Karpas-422 (cell line): ENCODE data around the gene OR8H1. TPM values are rescaled to one million over a fixed set of nuclear protein-coding genes. Genes with fewer than 3 reads are reported as not detected.

Source experiments
- DNase-seq: peaks from one replicate; pipeline ENCODE4 v3.0.0-alpha.2; 2015
- H2AFZ ChIP-seq: fragments of 200-600 bp; sonication (generic); 2 replicates; pipeline ENCODE4 v1.6.1; 2014; ENCODE audit warnings: antibody characterized with exemption, low read length, mixed read lengths
- H3K27ac ChIP-seq: fragments of 200-600 bp; sonication (generic); 2 replicates; pipeline ENCODE4 v1.5.1; 2014; ENCODE audit warnings: mild to moderate bottlenecking, low read length, moderate library complexity
- H3K27me3 ChIP-seq: fragments of 200-600 bp; sonication (generic); 2 replicates; pipeline ENCODE4 v1.6.1; 2014; ENCODE audit warnings: low read length, mixed read lengths
- H3K36me3 ChIP-seq: fragments of 200-600 bp; sonication (generic); 2 replicates; pipeline ENCODE4 v1.6.1; 2014; ENCODE audit warnings: low read length, mixed read lengths; ENCODE audit not compliant: insufficient read depth
- H3K4me1 ChIP-seq: fragments of 200-600 bp; sonication (generic); 2 replicates; pipeline ENCODE4 v1.6.1; 2014; ENCODE audit warnings: mild to moderate bottlenecking, low read length, mixed read lengths
- H3K4me2 ChIP-seq: fragments of 200-600 bp; sonication (generic); 2 replicates; pipeline ENCODE4 v1.6.1; 2014; ENCODE audit warnings: low read length, low read depth, mild to moderate bottlenecking; ENCODE audit not compliant: poor library complexity, severe bottlenecking
- H3K4me3 ChIP-seq: fragments of 200-600 bp; sonication (generic); 2 replicates; pipeline ENCODE4 v1.5.1; 2014; ENCODE audit warnings: mild to moderate bottlenecking, antibody characterized with exemption, low read length, mixed read lengths
- H3K79me2 ChIP-seq: fragments of 200-600 bp; sonication (generic); 2 replicates; pipeline ENCODE4 v1.6.1; 2014; ENCODE audit warnings: mild to moderate bottlenecking, low read length, mixed read lengths
- H3K9ac ChIP-seq: fragments of 200-600 bp; sonication (generic); 2 replicates; pipeline ENCODE4 v1.6.0; 2014; ENCODE audit warnings: low read length
- H3K9me2 ChIP-seq: fragments of 200-600 bp; sonication (generic), shearing (Covaris generic); replicated peaks from 2 replicates; pipeline ENCODE4 v1.6.0; 2014; ENCODE audit warnings: mild to moderate bottlenecking, low read length, moderate library complexity; ENCODE audit not compliant: insufficient read depth
- H3K9me3 ChIP-seq: fragments of 300-700, 200-600 bp; sonication (generic); 2 replicates; pipeline ENCODE4 v1.6.1; 2014; ENCODE audit warnings: low read length, mixed read lengths
- H4K20me1 ChIP-seq: fragments of 200-600 bp; sonication (generic); 2 replicates; pipeline ENCODE4 v1.6.1; 2014; ENCODE audit warnings: mild to moderate bottlenecking, antibody characterized with exemption, low read length, low read depth; ENCODE audit not compliant: insufficient read depth
- total RNA-seq: library from RNA; depleted of rRNA; stranded (reverse); fragments of >200 nt; shearing (Covaris generic); gene quantifications from 2 replicates; pipeline ENCODE4 v1.2.3, GENCODE V29; 2014; ENCODE audit warnings: low replicate concordance; rRNA removed

The OR8H1 gene
- total RNA-seq, 1 experiment from 2014 or later, result not detected

DNA sequence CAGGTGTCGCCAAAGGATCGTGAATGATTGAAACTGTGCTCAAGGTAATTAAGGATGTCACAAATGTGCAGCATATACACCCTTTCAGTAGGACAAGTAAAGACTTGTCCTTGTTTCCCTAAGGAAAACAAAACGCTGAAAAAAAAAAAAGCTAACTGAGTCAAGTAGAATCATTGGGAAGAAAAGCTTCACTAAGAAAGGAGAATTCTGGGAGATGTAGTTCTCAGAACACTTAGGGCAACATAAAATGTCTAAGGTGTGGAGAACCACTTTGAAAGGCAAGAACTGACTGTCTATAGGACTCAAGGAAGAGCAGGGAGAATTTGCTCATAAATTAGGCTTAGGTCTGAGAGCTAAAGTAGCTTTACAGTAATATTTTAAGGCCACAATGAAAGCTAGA lies 21.0 kb downstream of the OR8H1 start:
- H3K4me1 ChIP-seq, result no peaks in the 10 kb centered on the region
- no peaks in the 10 kb centered on the region for H3K36me3 ChIP-seq
- H3K27ac ChIP-seq, result no peak overlapping the region
- no peak overlapping the region for H3K4me3 ChIP-seq
- no peak overlapping the region for H2AFZ ChIP-seq
- H3K27me3 ChIP-seq, result no peaks in the 10 kb centered on the region
- no peaks in the 10 kb centered on the region for H4K20me1 ChIP-seq
- no peak for DNase-seq
- peaks cover 15% of the 10 kb centered on the region for H3K9me3 ChIP-seq
- no peak overlapping the region for H3K9ac ChIP-seq
- H3K9me2 ChIP-seq, result no peaks in the 10 kb centered on the region
- no peak overlapping the region for H3K4me2 ChIP-seq
- no peaks in the 10 kb centered on the region for H3K79me2 ChIP-seq

DNA sequence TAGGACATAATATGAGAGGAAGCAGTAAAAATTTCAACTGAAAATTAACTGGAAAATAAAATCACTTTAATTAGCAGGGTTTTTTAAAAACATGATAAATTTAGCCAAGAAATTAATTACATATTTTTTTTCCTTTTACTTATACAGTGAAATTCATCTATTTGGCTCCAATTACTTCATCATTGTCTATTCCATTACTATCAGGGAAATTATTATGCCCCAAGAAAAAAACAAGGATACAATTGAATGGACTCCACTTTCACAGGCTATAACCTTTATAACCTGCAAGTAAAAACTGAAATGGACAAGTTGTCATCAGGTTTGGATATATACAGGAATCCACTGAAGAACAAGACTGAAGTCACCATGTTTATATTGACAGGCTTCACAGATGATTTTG lies 40.1 kb downstream of the OR8H1 start, which contains the start of gene OR5T3:
TSS of gene OR5T3 (plus strand) at position 301 of the 400 bp plus-strand sequence. CDS start at position 301, 0 bp downstream.
- DNase-seq, result no peak
- Histone ChIP-seq H3K36me3 (no peaks in the 10 kb centered on the region), H4K20me1 (no peaks in the 10 kb centered on the region), H3K4me3 (no peak within 1 kb of the TSS), H3K9me2 (no peaks in the 10 kb centered on the region), H3K4me2 (no peak within 1 kb of the TSS), H3K4me1 (no peaks in the 10 kb centered on the region), H3K27ac (no peak within 1 kb of the TSS), H3K79me2 (no peaks in the 10 kb centered on the region), H2AFZ (no peak within 1 kb of the TSS), H3K9me3 (peaks cover 22% of the 10 kb centered on the region), H3K27me3 (no peaks in the 10 kb centered on the region), H3K9ac (no peak within 1 kb of the TSS)

Other genes starting within 250 kb of the OR8H1 start
- not detected in 2 replicates for gene OR8I2, start 198.9 kb downstream of the OR8H1 start, total RNA-seq
- not detected in 2 replicates for gene OR8H2, start 188.6 kb downstream of the OR8H1 start, total RNA-seq
- not detected in 2 replicates for gene OR8H3, start 169.9 kb downstream of the OR8H1 start, total RNA-seq
- not detected in 2 replicates for gene OR8J3, start 152.1 kb downstream of the OR8H1 start, total RNA-seq
- not detected in 2 replicates for gene OR8K5, start 131.9 kb downstream of the OR8H1 start, total RNA-seq
- gene OR5J2, start 115.6 kb downstream of the OR8H1 start, total RNA-seq, result not detected in 2 replicates
- not detected in 2 replicates for gene OR5T2, start 58.0 kb downstream of the OR8H1 start, total RNA-seq
- gene OR5T3, start 40.0 kb downstream of the OR8H1 start, total RNA-seq, result not detected in 2 replicates
- gene OR5T1, start 18.1 kb downstream of the OR8H1 start, total RNA-seq, result not detected in 2 replicates
- gene OR8K3, start 22.9 kb upstream of the OR8H1 start, total RNA-seq, result not detected in 2 replicates
- not detected in 2 replicates for gene OR8K1, start 53.8 kb upstream of the OR8H1 start, total RNA-seq
- not detected in 2 replicates for gene OR8J1, start 62.0 kb upstream of the OR8H1 start, total RNA-seq
- gene OR8U1, start 83.4 kb upstream of the OR8H1 start, total RNA-seq, result not detected in 2 replicates
- gene OR5AL1, start 120.4 kb upstream of the OR8H1 start, total RNA-seq, result not detected in 2 replicates
- not detected in 2 replicates for gene OR5M3, start 181.1 kb upstream of the OR8H1 start, total RNA-seq
- gene OR5M8, start 199.1 kb upstream of the OR8H1 start, total RNA-seq, result not detected in 2 replicates